ENCODE data around the gene ZMYM5.
"Not testable (repeated sequence)": the region's sequence is repeated elsewhere in the genome, so short reads cannot be mapped to it uniquely, and the experiment has no call there.

Gene ZMYM5

GRCh38 chr13:19794631-19795030 is 68.8 kb downstream of the ZMYM5 start:
- H3K9ac ChIP-seq (ENCODE audit: insufficient read length, low read depth): no peak overlapping the region
- H3K27me3 ChIP-seq (ENCODE audit: insufficient read depth, insufficient read length): no peaks in the 10 kb centered on the region
- no peak for DNase-seq (ENCODE audit: low read depth, low spot score)
- no peaks in the 10 kb centered on the region for H3K36me3 ChIP-seq (ENCODE audit: insufficient read depth, insufficient read length, low read length)
- TF ChIP-seq SUZ12 (IDR thresholded peaks at IDR 0.05; ENCODE audit: extremely low read depth, insufficient read depth, insufficient read length): no peak
- no peak for TF ChIP-seq YY1 (IDR thresholded peaks at IDR 0.05; ENCODE audit: insufficient read depth, insufficient read length)
- TF ChIP-seq ZNF274 (IDR thresholded peaks at IDR 0.05; ENCODE audit: low read depth, low read length): no peak
- H3K9me3 ChIP-seq (ENCODE audit: insufficient read depth, low read length): no peaks in the 10 kb centered on the region
- no peak overlapping the region for H3K4me3 ChIP-seq (ENCODE audit: insufficient read length, low read depth)
- no peaks in the 10 kb centered on the region for H3K4me1 ChIP-seq (ENCODE audit: insufficient read depth, insufficient read length)

GRCh38 chr13:19791953-19792537 is 71.4 kb downstream of the ZMYM5 start:
- no peak for TF ChIP-seq YY1 (IDR thresholded peaks at IDR 0.05; ENCODE audit: insufficient read depth, insufficient read length)
- no peak for TF ChIP-seq SUZ12 (IDR thresholded peaks at IDR 0.05; ENCODE audit: extremely low read depth, insufficient read depth, insufficient read length)
- Histone ChIP-seq H3K9ac (ENCODE audit: insufficient read length, low read depth) (no peak overlapping the region), H3K4me1 (ENCODE audit: insufficient read depth, insufficient read length) (no peaks in the 10 kb centered on the region), H3K9me3 (ENCODE audit: insufficient read depth, low read length) (no peaks in the 10 kb centered on the region), H3K27me3 (ENCODE audit: insufficient read depth, insufficient read length) (no peaks in the 10 kb centered on the region), H3K4me3 (ENCODE audit: insufficient read length, low read depth) (no peak overlapping the region), H3K36me3 (ENCODE audit: insufficient read depth, insufficient read length, low read length) (no peaks in the 10 kb centered on the region)
- peak; percentile 32 for DNase-seq (ENCODE audit: low read depth, low spot score)

- peak within 1 kb of the TSS; percentile 100 for H3K9ac ChIP-seq (ENCODE audit: insufficient read length, low read depth)
- H3K4me3 ChIP-seq (ENCODE audit: insufficient read length, low read depth): peak within 1 kb of the TSS; percentile 91
- H3K27me3 ChIP-seq (ENCODE audit: insufficient read depth, insufficient read length); H3K4me1 ChIP-seq (ENCODE audit: insufficient read depth, insufficient read length): not testable (repeated sequence)
- DNase-seq (ENCODE audit: low read depth, low spot score): peak; percentile 91
- H3K9me3 ChIP-seq (ENCODE audit: insufficient read depth, low read length): peaks cover 12% of the 10 kb centered on the region; the same call in 1 of the 2 replicates
- peak; percentile 81 for TF ChIP-seq YY1 (IDR thresholded peaks at IDR 0.05; ENCODE audit: insufficient read depth, insufficient read length)
- H3K36me3 ChIP-seq (ENCODE audit: insufficient read depth, insufficient read length, low read length): peaks cover 12% of the 10 kb centered on the region
Measured at GRCh38 chr13:19782727-19783682, 80.4 kb downstream of the ZMYM5 start, which contains the start of gene PSPC1. Gene PSPC1 (minus strand): TSS chr13:19782945. CDS start chr13:19782757, 188 bp downstream.

- TF ChIP-seq YY1 (IDR thresholded peaks at IDR 0.05; ENCODE audit: insufficient read depth, insufficient read length): no peak
- no peak for TF ChIP-seq SUZ12 (IDR thresholded peaks at IDR 0.05; ENCODE audit: extremely low read depth, insufficient read depth, insufficient read length)
- no peak for TF ChIP-seq ZNF274 (IDR thresholded peaks at IDR 0.05; ENCODE audit: low read depth, low read length)
- Histone ChIP-seq H3K4me3 (ENCODE audit: insufficient read length, low read depth) (peak overlapping the region; percentile 91), H3K4me1 (ENCODE audit: insufficient read depth, insufficient read length) (no peaks in the 10 kb centered on the region), H3K36me3 (ENCODE audit: insufficient read depth, insufficient read length, low read length) (peaks cover 15% of the 10 kb centered on the region), H3K27me3 (ENCODE audit: insufficient read depth, insufficient read length) (no peaks in the 10 kb centered on the region), H3K9me3 (ENCODE audit: insufficient read depth, low read length) (peaks cover 18% of the 10 kb centered on the region; the same call in 1 of the 2 replicates), H3K9ac (ENCODE audit: insufficient read length, low read depth) (peak overlapping the region; percentile 100)
- DNase-seq (ENCODE audit: low read depth, low spot score): peak; percentile 8
Measured at GRCh38 chr13:19782049-19782726, 81.3 kb downstream of the ZMYM5 start.

GRCh38 chr13:19781526-19781925 is 81.9 kb downstream of the ZMYM5 start:
- no peaks in the 10 kb centered on the region for H3K27me3 ChIP-seq (ENCODE audit: insufficient read depth, insufficient read length)
- H3K9me3 ChIP-seq (ENCODE audit: insufficient read depth, low read length): peaks cover 18% of the 10 kb centered on the region; the same call in 1 of the 2 replicates
- peak overlapping the region; percentile 100 for H3K9ac ChIP-seq (ENCODE audit: insufficient read length, low read depth)
- TF ChIP-seq YY1 (IDR thresholded peaks at IDR 0.05; ENCODE audit: insufficient read depth, insufficient read length) (no peak), ZNF274 (IDR thresholded peaks at IDR 0.05; ENCODE audit: low read depth, low read length) (no peak), SUZ12 (IDR thresholded peaks at IDR 0.05; ENCODE audit: extremely low read depth, insufficient read depth, insufficient read length) (no peak)
- H3K36me3 ChIP-seq (ENCODE audit: insufficient read depth, insufficient read length, low read length): peaks cover 15% of the 10 kb centered on the region
- H3K4me1 ChIP-seq (ENCODE audit: insufficient read depth, insufficient read length): no peaks in the 10 kb centered on the region
- DNase-seq (ENCODE audit: low read depth, low spot score): no peak
- H3K4me3 ChIP-seq (ENCODE audit: insufficient read length, low read depth): peak overlapping the region; percentile 91

- H3K9ac ChIP-seq (ENCODE audit: insufficient read length, low read depth); DNase-seq (ENCODE audit: low read depth, low spot score); H3K4me1 ChIP-seq (ENCODE audit: insufficient read depth, insufficient read length); H3K27me3 ChIP-seq (ENCODE audit: insufficient read depth, insufficient read length): not testable (repeated sequence)
- Histone ChIP-seq H3K4me3 (ENCODE audit: insufficient read length, low read depth) (peak overlapping the region; percentile 91), H3K9me3 (ENCODE audit: insufficient read depth, low read length) (peaks cover 18% of the 10 kb centered on the region; the same call in 1 of the 2 replicates), H3K36me3 (ENCODE audit: insufficient read depth, insufficient read length, low read length) (peaks cover 21% of the 10 kb centered on the region)
Measured at GRCh38 chr13:19780753-19781418, 82.6 kb downstream of the ZMYM5 start.

Data from NT2/D1 (cell line).